G401.6 (cell line): ENCODE measurements around the gene CDKL2.

Source experiments
- FAIRE-seq: peaks from 2 replicates; lab custom pipeline; 2012; peaks lifted over from hg19 to GRCh38; lab: Jason Lieb, UNC

Gene CDKL2

GRCh38 chr4:75639124-75639695 lies 8.9 kb upstream of the CDKL2 start:
- FAIRE-seq: no peak

DNA sequence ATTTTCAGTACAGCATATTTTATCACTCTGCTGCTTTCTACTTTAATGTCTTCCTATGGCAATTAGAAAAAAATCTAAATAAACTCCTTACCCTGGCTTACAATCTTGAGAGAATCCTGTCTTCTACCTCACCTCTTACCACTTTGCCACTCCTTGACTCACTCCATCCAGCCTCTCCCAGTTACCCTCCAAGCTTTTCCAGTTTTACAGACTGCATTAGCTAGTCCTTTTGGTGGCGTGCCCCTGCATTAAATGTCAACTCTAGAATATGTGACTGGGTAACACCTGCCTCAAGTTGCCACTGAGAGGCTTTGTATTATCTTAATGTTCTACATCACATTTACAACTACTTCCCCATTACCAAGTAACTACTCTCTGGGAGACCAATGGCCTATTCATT lies 7.5 kb upstream of the CDKL2 start:
- FAIRE-seq: no peak

DNA sequence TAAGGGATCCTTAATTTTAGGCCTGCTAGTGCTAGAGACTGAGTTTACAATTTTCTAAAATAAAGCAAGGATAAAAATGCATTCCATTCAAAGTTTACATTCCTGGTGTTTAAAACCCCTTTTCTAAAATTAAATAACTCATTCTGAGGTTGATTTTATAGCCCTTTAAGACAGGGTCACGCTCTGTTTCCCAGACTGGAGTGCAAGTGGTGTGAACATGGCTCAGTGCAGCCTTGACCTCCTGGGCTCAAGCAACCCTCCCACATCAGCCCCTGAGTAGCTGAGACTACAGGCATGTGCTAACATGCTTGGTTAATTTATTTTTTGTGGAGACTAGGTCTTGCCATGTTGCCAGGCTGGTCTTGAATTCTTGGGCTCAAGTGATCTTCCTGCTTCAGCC lies 6.8 kb upstream of the CDKL2 start:
- FAIRE-seq: no peak

- no peak for FAIRE-seq
Observed at GRCh38 chr4:75634951-75635350, 4.6 kb upstream of the CDKL2 start.

GRCh38 chr4:75634281-75634680 lies 4.0 kb upstream of the CDKL2 start:
- FAIRE-seq: no peak

GRCh38 chr4:75633846-75634245 lies 3.5 kb upstream of the CDKL2 start:
- FAIRE-seq: no peak

- FAIRE-seq: no peak
Observed at GRCh38 chr4:75630937-75631329, 605 bp upstream of the CDKL2 start.

DNA sequence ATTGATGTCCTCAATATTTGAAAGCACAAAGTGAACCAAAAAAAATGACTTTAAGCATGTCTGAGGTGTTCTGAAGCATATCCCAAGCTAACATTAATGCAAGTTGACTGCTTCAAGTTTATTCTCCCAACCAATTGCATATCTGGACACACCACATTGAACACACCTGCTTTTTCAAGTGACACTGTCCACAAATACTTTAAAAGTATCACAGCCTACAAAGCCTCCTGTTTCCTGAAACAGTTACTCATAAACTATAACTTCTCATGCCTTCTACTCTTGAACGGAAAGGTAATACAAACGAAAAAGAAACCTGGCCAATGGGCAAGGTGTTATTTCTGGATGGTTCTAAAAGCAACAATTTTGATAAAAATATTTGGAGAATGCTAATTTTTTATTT lies 1.1 kb downstream of the CDKL2 start:
- no peak for FAIRE-seq

DNA sequence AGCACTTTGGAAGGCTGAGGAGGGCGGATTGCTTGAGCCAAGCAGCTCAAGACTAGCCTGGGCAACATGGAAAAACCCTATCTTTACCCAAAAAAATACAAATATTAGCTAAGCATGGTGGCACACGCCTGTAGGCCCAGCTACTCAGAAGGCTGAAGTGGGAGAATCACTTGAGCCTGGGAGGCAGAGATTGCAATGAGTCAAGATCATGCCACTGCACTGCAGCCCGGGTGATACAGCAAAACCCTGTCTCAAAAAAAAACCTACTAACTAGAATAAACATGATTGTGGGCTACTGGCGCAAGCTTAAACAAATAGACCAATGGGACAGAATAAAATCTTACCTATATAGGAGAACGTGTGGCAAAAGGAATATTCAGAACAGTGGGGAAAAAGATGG lies 7.3 kb downstream of the CDKL2 start:
- FAIRE-seq: no peak

- FAIRE-seq: no peak
Observed at GRCh38 chr4:75621715-75622114, 8.6 kb downstream of the CDKL2 start.

DNA sequence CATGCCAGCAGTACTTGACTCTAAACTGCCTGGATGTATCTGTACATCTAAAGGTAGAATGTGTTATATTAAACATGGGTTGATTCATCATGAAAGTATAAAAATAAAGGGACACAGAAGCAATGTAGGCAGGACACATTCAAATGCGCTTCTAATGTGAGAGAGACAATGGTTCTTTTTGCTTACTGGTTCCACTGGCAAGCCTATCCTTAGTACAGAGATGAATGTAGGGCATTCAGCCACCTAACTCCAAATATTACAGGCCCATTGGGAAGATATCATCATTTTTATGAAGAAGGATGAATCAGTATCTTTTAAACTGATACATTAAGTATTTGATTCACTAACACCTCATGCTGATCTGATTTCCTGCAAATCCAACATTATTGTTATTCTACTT lies 18.0 kb downstream of the CDKL2 start:
- FAIRE-seq: no peak

GRCh38 chr4:75605928-75606327 lies 24.4 kb downstream of the CDKL2 start:
- no peak for FAIRE-seq

GRCh38 chr4:75599647-75600046 lies 30.7 kb downstream of the CDKL2 start:
- FAIRE-seq: no peak

GRCh38 chr4:75598390-75598789 lies 31.9 kb downstream of the CDKL2 start:
- FAIRE-seq: no peak

GRCh38 chr4:75596061-75596460 lies 34.3 kb downstream of the CDKL2 start:
- FAIRE-seq: no peak

- FAIRE-seq: no peak
Observed at GRCh38 chr4:75593393-75593792, 36.9 kb downstream of the CDKL2 start.

DNA sequence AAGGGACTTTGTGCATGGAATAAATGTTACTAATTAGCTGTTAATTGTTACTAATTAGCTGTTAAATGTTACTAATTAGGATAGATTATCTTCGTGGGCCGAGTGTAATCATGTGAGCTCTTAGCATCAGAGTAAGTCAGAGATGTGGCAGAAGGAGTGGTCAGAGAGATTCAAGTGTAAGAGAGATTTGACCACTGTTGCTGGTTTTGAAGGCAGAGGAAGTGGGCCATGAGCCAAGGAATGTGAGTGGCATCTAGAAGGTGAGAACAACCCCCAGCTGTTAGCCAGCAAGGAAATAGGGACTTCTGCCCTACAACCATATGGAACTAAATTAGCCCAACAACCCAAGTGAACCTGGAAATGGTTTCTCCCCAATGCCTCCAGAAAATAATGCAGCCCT lies 46.3 kb downstream of the CDKL2 start:
- no peak for FAIRE-seq

- FAIRE-seq: no peak
Observed at GRCh38 chr4:75567725-75568124, 62.6 kb downstream of the CDKL2 start.

GRCh38 chr4:75566911-75567310 lies 63.4 kb downstream of the CDKL2 start:
- no peak for FAIRE-seq

- FAIRE-seq: no peak
Observed at GRCh38 chr4:75565481-75565880, 64.8 kb downstream of the CDKL2 start.

DNA sequence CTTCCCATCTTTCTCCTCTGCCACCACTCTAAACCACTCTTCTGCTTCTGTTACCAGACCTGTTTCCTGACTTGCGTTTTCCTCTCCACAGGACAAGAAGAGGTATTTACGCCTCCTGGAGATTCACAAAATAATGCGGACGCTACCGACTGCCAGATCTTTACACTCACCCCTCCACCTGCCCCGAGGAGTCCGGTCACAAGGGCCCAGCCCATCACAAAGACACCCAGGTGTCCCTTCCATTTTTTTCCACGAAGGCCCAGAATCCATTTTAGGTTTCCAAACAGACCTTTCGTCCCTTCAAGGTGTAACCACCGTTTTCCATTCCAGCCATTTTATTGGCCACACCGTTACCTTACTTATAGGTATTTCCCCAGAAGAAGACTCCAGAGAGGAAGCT lies 66.3 kb downstream of the CDKL2 start:
- FAIRE-seq: no peak

GRCh38 chr4:75561789-75562188 lies 68.5 kb downstream of the CDKL2 start:
- FAIRE-seq: no peak

GRCh38 chr4:75557696-75558095 lies 72.6 kb downstream of the CDKL2 start:
- no peak for FAIRE-seq

- no peak for FAIRE-seq
Observed at GRCh38 chr4:75555294-75556164, 74.8 kb downstream of the CDKL2 start, which contains the start of gene ODAPH. Gene ODAPH (plus strand): TSS chr4:75556066. CDS start chr4:75556083, 17 bp downstream.
